Testis (tissue), 2 donors: ENCODE data around the gene GRK5.

Experiments used
- CTCF ChIP-seq, 3 experiments: fragments of 450-650 bp in 2 of 3; fragments of 200-600 bp in 1 of 3; sonication (generic) in 1 of 3; IDR thresholded peaks; one replicate each; pipeline ENCODE4 v1.5.1; 2016 to 2019; ENCODE audit warnings: antibody characterized with exemption in 3 of 3, mild to moderate bottlenecking in 2 of 3, moderate library complexity in 1 of 3
- POLR2A ChIP-seq: fragments of 450-650 bp; IDR thresholded peaks from one replicate; pipeline ENCODE4 v1.6.1; 2017; ENCODE audit warnings: antibody characterized with exemption, mild to moderate bottlenecking, moderate library complexity

DNA sequence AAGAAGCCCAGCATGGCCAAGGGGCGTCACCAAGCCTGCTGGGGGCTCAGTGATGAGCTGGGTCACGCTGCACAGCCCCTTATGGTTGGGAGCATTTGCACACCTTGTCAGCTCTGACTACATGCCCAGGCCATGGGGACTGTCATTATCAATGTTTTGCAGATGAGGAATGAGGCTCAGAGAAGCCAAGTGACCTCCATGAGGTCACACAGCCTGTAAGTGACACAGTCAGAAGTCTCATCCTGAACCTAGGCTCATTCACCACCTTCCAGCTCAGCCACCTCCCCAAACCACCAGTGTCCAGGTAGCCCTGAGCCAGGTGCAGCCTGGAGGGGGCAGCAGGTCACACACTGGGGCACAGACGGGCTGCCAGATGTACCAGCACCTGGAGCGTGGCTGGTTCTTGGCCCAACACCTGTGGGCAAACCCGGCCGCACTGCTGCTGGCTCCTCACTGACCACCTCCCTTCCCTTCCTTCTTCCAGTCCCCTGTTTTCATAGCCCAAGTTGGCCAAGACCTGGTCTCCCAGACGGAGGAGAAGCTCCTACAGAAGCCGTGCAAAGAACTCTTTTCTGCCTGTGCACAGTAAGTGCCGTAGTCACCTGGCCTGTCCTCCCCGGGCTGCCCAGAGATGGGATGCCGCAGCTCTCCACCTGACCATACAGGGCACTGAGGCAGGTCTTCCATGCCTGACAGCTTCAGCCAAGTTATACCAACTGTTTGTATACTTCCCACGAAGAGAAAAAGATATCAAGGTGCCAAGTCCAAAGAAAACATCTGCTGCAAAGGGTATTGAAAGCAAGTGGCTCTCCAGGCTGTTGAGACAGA, 215.5 kb downstream of the GRK5 start:
- no peak for TF ChIP-seq POLR2A
- TF ChIP-seq CTCF (IDR thresholded peaks at IDR 0.05) = no peak
